Memory B cell (primary cell): Measurements from ENCODE around the gene ELOA.
"Not testable (repeated sequence)": the region's sequence is repeated elsewhere in the genome, so short reads cannot be mapped to it uniquely, and the experiment has no call there.

Experiments used
- ATAC-seq: fragments of 150-1000 bp; cut with Tn5 transposase; 2 replicates; pipeline ENCODE4 v1.10.0; 2021; ENCODE audit warnings: low read depth, mild to moderate bottlenecking, moderate library complexity
- DNase-seq, 2 donors: peaks; one replicate each; pipeline ENCODE4 v3.0.0; 2022; ENCODE audit warnings: low spot score in 2 of 2
- H3K27ac Mint-ChIP-seq: one replicate; pipeline ENCODE4 v1.8.0; 2022; ENCODE audit warnings: mild to moderate bottlenecking, moderate library complexity, mixed read lengths
- H3K27me3 Mint-ChIP-seq: one replicate; pipeline ENCODE4 v1.8.0; 2022; ENCODE audit warnings: mixed read lengths
- H3K36me3 Mint-ChIP-seq: one replicate; pipeline ENCODE4 v1.8.0; 2022; ENCODE audit warnings: mild to moderate bottlenecking, mixed read lengths
- H3K4me1 Mint-ChIP-seq: one replicate; pipeline ENCODE4 v1.8.0; 2022; ENCODE audit warnings: mixed read lengths
- H3K4me3 Mint-ChIP-seq: one replicate; pipeline ENCODE4 v1.8.0; 2022; ENCODE audit warnings: mild to moderate bottlenecking, moderate library complexity, mixed read lengths
- H3K9me3 Mint-ChIP-seq: one replicate; pipeline ENCODE4 v1.8.0; 2022; ENCODE audit warnings: mixed read lengths

The ELOA gene

DNA sequence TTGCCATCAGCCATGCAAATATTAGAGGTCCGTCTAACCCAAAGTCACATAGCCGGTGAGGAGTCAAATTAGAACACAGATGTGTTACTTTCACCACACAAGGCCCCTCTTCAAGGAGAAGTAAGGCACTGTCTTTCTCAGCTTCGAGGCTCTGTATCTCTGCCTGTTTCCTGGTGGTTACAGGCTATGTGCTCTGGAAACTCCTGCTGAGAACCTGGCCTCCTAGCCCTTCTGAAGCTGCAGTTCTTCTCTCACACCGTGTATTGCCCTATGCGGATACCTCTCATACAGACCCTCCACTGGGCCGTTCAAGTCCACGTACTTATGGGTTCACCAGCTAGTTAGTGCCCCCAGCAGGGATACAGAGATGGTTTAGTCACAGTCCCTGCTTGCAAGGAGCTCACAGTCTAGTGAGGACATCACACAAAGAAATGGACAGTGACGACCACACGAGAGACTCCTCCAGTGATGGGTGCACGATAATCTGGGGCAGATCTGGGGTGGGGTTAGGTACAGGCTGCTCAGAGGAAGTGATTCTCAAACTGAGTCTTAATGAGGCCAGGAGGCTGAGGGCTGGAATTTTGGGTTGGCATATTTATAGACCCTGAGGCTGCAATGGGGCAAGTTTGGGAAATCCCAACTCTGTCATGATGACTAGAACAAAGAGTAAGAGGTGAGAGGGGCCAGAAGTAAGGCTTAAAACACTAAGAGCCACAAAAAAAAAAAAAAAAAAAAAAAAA, 22.8 kb upstream of the ELOA start:
- H3K4me3 Mint-ChIP-seq, result peak overlapping the region; percentile 60
- peaks cover 33% of the 10 kb centered on the region for H3K4me1 Mint-ChIP-seq
- H3K36me3 Mint-ChIP-seq, result no peaks in the 10 kb centered on the region
- DNase-seq (no peak), ATAC-seq (peak; percentile 60)
- peak overlapping the region; percentile 89 for H3K27ac Mint-ChIP-seq
- no peaks in the 10 kb centered on the region for H3K9me3 Mint-ChIP-seq
- no peaks in the 10 kb centered on the region for H3K27me3 Mint-ChIP-seq

DNA sequence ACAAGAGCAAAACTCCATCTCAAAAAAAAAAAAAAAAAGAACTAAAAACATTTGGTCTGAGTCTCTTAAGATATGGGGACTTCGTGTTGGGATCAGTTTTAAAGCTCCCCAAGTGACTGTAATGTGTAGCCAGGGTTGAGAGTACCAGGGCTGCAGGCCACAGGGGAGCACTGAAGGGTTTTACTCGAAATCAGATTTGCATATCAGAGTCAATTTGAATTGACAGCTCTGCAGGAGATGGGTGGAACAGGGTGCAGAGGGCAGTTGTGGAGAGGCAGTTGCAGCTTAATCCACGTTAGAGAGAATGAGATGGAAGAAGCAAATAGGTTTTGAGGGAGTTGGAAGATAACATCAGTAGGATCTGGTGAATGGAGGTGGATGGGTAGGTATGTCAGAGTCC, 20.6 kb upstream of the ELOA start:
- Mint-ChIP-seq H3K27ac (peak overlapping the region; percentile 57), H3K4me1 (peaks cover 40% of the 10 kb centered on the region), H3K9me3 (no peaks in the 10 kb centered on the region)

DNA sequence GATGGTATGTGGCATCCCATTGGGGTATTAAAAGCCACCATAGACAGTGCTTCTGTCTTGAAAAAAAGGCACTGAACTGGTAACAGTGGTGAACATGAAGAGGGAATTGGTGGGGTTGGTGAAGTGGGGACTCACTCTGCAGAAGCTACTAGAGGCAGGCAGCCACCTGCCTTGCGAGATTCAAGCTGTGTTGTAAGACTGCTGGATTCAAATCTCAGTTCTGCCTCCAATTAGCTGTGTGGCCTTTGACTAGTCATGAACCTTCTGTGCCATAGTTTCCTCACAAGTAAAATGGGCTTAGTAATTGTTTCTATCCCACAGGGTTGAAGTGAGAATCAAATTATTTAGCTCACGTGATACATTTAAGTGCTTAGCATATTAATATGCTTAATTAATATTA, 16.6 kb upstream of the ELOA start:
- Mint-ChIP-seq H3K4me3 (no peak overlapping the region), H3K27me3 (no peaks in the 10 kb centered on the region), H3K27ac (peak overlapping the region; percentile 94), H3K9me3 (no peaks in the 10 kb centered on the region), H3K4me1 (peaks cover 40% of the 10 kb centered on the region), H3K36me3 (no peaks in the 10 kb centered on the region)
- ATAC-seq (no peak), DNase-seq (no peak)

More for the DNA sequence above, 20.6 kb upstream of the ELOA start:
- Mint-ChIP-seq H3K4me3 (peak overlapping the region; percentile 75), H3K27me3 (no peaks in the 10 kb centered on the region), H3K36me3 (no peaks in the 10 kb centered on the region)
- ATAC-seq, result peak; percentile 68
- DNase-seq, result peak in 1 of 2 donors; percentile 18

DNA sequence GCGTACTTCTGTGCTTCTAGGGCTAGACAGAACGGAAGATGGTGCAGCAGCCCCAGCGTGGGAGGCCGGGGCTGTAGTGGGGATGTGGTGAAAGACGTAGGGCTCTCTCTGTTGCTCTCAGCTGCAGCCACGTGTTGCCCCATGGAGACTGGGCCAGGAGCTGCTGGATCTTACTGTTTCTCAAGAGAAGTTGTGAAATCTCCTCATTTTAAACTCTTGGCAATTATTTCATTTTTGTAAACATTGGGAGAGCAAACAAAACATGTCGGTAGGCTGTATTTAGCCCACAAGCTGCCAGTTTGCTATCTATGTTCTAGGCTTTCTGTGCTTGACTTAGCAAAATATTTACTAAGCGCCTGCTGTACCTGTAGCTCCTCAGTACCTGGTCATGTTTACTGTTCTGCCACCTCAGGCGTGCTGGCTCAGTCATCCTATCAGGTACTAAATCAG, 15.9 kb upstream of the ELOA start:
- Mint-ChIP-seq H3K36me3 (no peaks in the 10 kb centered on the region), H3K4me3 (peak overlapping the region; percentile 14), H3K4me1 (peaks cover 40% of the 10 kb centered on the region), H3K27me3 (no peaks in the 10 kb centered on the region), H3K27ac (peak overlapping the region; percentile 94), H3K9me3 (no peaks in the 10 kb centered on the region)
- no peak for ATAC-seq
- no peak for DNase-seq

DNA sequence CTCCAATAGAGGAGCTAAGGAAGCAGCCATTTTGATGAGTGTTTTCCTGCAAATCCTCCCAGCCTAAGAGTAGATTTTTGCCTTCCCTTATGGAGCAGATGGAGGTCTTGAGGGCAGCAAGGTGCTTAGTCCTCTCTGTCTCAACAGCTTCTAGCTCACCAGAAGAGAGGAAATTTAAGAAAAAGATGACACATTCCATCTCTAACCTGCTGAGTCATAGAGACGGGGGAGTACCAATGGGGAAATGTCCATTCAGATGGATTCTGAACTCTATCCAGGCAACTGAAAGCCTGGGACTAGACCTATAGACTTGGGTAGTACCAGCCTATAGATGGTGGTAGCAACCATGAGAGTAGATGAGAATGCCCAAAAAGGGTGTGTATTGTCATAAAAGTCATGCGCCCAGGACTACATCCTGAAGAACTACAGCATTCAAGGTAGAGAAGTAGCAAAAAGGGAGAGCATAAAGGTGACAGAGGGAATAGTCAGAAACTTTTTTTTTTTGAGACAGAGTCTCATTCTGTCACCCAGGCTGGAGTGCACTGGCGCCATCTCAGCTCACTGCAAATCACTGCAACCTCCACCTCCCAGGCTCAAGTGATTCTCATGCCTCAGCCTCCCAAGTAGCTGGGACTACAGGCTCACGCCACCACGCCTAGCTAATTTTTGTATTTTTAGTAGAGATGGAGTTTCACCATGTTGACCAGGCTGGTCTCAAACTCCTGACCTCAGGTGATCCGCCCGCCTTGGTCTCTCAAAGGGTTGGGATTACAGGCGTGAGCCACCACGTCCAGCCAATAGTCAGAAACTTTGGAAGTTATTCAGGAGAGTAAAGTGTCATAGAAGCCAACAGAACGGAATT, 10.7 kb upstream of the ELOA start:
- Mint-ChIP-seq H3K36me3 (no peaks in the 10 kb centered on the region), H3K27me3 (no peaks in the 10 kb centered on the region), H3K27ac (no peak overlapping the region), H3K4me1 (peaks cover 28% of the 10 kb centered on the region), H3K9me3 (no peaks in the 10 kb centered on the region), H3K4me3 (no peak overlapping the region)
- no peak for DNase-seq
- no peak for ATAC-seq

DNA sequence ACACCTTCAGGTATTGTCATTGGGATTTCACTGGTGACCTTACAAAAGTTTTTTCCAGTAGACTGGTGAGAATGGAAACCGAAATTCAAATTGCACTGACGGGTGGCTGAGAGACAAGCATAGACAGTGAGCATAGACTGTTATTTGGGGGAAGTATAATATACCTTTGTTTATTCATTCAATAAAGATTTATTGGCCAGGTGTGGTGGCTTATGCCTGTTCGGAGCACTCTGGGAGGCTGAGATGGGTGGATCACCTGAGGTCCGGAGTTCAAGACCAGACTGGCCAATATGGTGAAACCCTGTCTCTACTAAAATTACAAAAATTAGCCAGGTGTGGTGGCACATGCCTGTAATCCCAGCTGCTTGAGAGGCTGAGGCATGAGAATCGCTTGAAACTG, 10.0 kb upstream of the ELOA start:
- not testable (repeated sequence) for H3K27ac Mint-ChIP-seq

DNA sequence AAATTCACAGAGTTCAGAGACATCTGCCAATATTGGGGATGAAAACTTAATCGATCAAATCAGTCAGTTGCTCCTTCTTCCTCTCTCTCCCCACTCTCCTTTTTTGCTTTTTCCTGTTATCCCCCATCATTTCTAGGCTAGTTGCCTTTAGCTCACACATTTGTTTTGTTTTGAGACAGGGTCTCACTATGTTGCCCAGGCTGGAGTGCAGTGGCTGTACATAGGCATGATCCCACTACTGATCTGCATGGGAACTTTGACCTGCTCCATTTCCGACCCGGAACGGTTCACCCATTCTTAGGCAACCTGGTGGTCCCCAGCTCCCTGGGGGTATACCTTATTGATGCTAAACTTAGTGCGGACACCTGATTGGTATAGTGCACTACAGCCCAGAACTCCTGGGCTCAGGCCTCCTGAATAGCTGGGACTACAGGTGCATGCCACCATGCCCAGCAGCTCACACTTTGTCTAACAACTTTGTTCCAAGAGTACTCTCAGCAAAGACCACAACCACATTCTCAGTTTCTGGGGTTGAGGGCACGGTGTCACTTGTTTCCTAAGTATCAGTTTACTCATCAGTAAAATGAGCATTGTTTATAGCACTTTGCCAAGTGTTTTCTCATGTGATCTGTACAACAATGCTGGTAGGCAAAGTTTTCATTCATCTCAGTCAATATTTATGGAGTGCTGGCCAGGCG, 6.7 kb upstream of the ELOA start:
- peaks cover 4% of the 10 kb centered on the region for H3K4me1 Mint-ChIP-seq
- no peaks in the 10 kb centered on the region for H3K27me3 Mint-ChIP-seq
- ATAC-seq (no peak), DNase-seq (no peak)
- H3K27ac Mint-ChIP-seq, result no peak overlapping the region
- H3K36me3 Mint-ChIP-seq, result no peaks in the 10 kb centered on the region
- no peak overlapping the region for H3K4me3 Mint-ChIP-seq
- no peaks in the 10 kb centered on the region for H3K9me3 Mint-ChIP-seq

More for the DNA sequence above, 10.0 kb upstream of the ELOA start:
- not testable (repeated sequence) for DNase-seq, ATAC-seq, H3K36me3 Mint-ChIP-seq, H3K27me3 Mint-ChIP-seq, H3K4me3 Mint-ChIP-seq, H3K9me3 Mint-ChIP-seq
- peaks cover 21% of the 10 kb centered on the region for H3K4me1 Mint-ChIP-seq

DNA sequence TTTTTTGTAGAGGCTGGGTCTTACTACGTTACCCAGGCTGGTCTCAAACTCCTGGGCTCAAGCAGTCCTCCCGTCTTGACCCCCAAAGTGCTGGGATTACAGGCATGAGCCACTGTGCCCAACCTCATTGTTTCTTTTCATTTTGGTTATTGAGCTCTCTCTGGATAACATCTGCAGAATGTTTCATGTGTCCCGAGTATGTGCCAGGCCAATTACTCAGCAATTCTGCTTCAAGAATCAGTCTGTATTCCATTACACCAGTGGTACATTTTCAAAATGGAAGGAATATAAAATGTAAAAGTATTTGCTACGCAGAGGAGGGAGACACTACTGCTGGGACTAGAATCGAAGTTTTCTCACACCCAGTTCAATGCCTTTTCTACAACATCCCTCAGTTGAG, 1.7 kb upstream of the ELOA start:
- H3K27ac Mint-ChIP-seq, result peak overlapping the region; percentile 84
- H3K4me3 Mint-ChIP-seq, result peak overlapping the region; percentile 91
- H3K9me3 Mint-ChIP-seq, result no peaks in the 10 kb centered on the region
- DNase-seq, result no peak
- H3K36me3 Mint-ChIP-seq, result peaks cover 3% of the 10 kb centered on the region
- peaks cover 25% of the 10 kb centered on the region for H3K4me1 Mint-ChIP-seq
- no peaks in the 10 kb centered on the region for H3K27me3 Mint-ChIP-seq
- no peak for ATAC-seq

DNA sequence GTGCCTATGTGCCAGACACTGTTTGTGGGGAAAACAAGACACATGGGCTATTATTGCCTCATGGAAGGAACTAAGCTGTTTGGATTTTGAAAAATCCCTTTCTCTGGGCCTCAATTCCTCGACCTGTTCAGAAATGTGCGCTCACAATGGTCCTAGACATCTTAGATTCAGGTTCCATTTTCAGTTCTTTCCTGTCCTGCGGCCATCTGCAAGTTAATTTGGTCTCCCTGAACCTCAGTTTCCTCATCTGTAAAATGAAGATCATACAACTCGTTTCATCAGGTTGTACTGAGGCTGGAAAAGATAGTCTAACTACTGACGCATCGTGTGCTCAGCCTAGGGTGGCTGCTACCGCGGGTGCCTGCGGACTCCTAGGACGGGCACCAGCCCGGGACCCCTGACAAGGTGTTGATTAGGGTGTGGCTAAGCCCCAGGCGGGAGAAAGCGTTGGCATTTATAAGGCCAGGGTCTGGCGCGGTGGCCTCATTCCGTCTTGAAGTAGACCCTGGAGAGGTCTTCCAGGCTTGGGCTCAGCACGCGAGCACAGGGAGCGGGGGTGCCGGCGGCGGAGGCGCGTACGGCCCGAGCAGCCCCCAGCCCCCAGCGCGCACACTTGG, 493 bp upstream of the ELOA start:
- Mint-ChIP-seq H3K36me3 (peaks cover 9% of the 10 kb centered on the region), H3K9me3 (no peaks in the 10 kb centered on the region), H3K27ac (peak overlapping the region; percentile 84), H3K4me1 (peaks cover 36% of the 10 kb centered on the region), H3K27me3 (no peaks in the 10 kb centered on the region), H3K4me3 (peak overlapping the region; percentile 91)
- ATAC-seq, result peak; percentile 31
- DNase-seq, result no peak

DNA sequence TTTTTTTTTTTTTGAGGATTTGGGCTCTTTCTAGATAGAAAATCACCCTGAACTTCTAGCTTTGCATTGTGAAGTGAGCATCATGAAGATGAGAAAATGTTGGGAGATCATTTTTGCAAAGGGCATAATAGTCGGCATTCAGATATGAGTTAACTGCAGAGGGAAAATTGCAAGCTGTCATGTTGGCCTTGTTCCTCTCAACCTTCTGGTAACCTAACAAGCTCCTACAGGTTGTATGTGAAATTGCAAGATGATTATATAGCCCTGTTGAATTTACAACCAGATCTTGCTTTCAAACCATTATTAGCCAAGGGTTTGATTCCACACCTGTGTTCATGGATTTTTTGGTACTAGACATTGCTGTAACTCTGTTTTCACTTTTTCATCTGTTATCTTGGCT, 2.2 kb downstream of the ELOA start:
- Mint-ChIP-seq H3K4me3 (peak overlapping the region; percentile 62), H3K27me3 (no peaks in the 10 kb centered on the region), H3K36me3 (peaks cover 10% of the 10 kb centered on the region), H3K4me1 (peaks cover 50% of the 10 kb centered on the region), H3K9me3 (no peaks in the 10 kb centered on the region), H3K27ac (no peak overlapping the region)
- ATAC-seq (peak; percentile 33), DNase-seq (no peak)

DNA sequence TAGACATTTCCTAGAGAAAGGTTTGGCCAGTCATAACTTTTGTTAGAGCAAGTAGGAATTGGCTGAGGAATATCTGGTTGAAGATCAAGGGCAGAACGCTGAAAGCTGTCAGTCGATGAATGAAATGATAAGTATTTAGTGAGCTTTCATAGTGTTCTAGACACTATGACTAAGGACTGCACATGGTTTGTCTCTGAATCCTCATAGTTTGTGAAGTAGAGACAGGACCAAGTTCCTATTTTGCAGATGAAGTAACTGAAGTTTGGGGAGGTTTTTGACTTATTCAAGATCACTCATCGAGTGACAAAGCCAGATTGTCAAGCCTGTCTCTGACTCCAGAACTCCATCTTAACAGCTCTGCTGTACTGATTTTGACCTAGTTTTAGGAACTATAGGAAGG, 4.7 kb downstream of the ELOA start:
- no peak overlapping the region for H3K4me3 Mint-ChIP-seq
- no peaks in the 10 kb centered on the region for H3K9me3 Mint-ChIP-seq
- no peaks in the 10 kb centered on the region for H3K27me3 Mint-ChIP-seq
- peaks cover 43% of the 10 kb centered on the region for H3K4me1 Mint-ChIP-seq
- peak overlapping the region; percentile 37 for H3K27ac Mint-ChIP-seq
- DNase-seq, result no peak
- peaks cover 19% of the 10 kb centered on the region for H3K36me3 Mint-ChIP-seq
- no peak for ATAC-seq

DNA sequence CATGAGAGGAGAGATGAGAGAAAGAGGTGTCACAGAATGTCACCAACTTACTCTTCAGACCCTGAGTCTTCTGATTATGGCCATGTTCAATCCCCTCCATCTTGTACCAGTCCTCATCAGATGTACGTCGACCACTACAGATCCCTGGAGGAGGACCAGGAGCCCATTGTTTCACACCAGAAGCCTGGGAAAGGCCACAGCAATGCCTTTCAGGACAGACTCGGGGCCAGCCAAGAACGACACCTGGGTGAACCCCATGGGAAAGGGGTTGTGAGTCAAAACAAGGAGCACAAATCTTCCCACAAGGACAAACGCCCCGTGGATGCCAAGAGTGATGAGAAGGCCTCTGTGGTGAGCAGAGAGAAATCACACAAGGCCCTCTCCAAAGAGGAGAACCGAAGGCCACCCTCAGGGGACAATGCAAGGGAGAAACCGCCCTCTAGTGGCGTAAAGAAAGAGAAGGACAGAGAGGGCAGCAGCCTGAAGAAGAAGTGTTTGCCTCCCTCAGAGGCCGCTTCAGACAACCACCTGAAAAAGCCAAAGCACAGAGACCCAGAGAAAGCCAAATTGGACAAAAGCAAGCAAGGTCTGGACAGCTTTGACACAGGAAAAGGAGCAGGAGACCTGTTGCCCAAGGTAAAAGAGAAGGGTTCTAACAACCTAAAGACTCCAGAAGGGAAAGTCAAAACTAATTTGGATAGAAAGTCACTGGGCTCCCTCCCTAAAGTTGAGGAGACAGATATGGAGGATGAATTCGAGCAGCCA, 8.0 kb downstream of the ELOA start:
- peak; percentile 91 for ATAC-seq
- H3K27ac Mint-ChIP-seq, result peak overlapping the region; percentile 8
- H3K27me3 Mint-ChIP-seq, result no peaks in the 10 kb centered on the region
- no peak overlapping the region for H3K4me3 Mint-ChIP-seq
- peaks cover 29% of the 10 kb centered on the region for H3K4me1 Mint-ChIP-seq
- peak; percentile 46 to 59 for DNase-seq
- no peaks in the 10 kb centered on the region for H3K9me3 Mint-ChIP-seq
- peaks cover 38% of the 10 kb centered on the region for H3K36me3 Mint-ChIP-seq

DNA sequence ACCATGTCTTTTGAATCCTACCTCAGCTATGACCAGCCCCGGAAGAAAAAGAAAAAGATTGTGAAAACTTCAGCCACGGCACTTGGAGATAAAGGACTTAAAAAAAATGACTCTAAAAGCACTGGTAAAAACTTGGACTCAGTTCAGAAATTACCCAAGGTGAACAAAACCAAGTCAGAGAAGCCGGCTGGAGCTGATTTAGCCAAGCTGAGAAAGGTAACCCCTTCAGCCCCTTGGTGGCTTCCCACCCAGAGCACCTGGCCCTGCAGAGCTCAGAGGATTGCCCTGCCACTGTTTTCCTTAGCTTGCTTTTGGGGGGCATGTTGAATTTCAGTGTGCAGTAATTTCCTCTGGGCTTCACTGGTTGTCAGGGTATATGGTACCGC, 8.5 kb downstream of the ELOA start:
- Mint-ChIP-seq H3K9me3 (no peaks in the 10 kb centered on the region), H3K36me3 (peaks cover 36% of the 10 kb centered on the region)

More for the DNA sequence above, 8.5 kb downstream of the ELOA start:
- ATAC-seq, result no peak
- DNase-seq, result no peak
- H3K27me3 Mint-ChIP-seq, result no peaks in the 10 kb centered on the region
- H3K4me1 Mint-ChIP-seq, result peaks cover 27% of the 10 kb centered on the region
- peak overlapping the region; percentile 8 for H3K27ac Mint-ChIP-seq
- H3K4me3 Mint-ChIP-seq, result no peak overlapping the region
